ENCODE data around the gene ABHD16A.

ABHD16A gene

GRCh38 chr6:31660381-31661261 is 42.5 kb downstream of the ABHD16A start, which contains the start of gene C6orf47:
Gene C6orf47 (minus strand): TSS chr6:31660778. CDS start chr6:31659947, 831 bp downstream.
- peak; percentile 77 for DNase-seq

GRCh38 chr6:31659649-31660380 is 43.3 kb downstream of the ABHD16A start:
- DNase-seq = no peak

- DNase-seq = no peak
These were observed 44.0 kb downstream of the ABHD16A start for GRCh38 chr6:31658983-31659648.

GRCh38 chr6:31658158-31658688 is 44.9 kb downstream of the ABHD16A start:
- DNase-seq = no peak

GRCh38 chr6:31657406-31658157 is 45.5 kb downstream of the ABHD16A start:
- no peak for DNase-seq

GRCh38 chr6:31655349-31656237 is 47.5 kb downstream of the ABHD16A start, which contains the start of gene APOM:
Gene APOM (plus strand): TSS chr6:31655894. CDS start chr6:31655967, 73 bp downstream.
- no peak for DNase-seq

- no peak for DNase-seq
These were observed 48.4 kb downstream of the ABHD16A start for GRCh38 chr6:31654574-31655348.

GRCh38 chr6:31652925-31653724 is 50.0 kb downstream of the ABHD16A start:
- peak; percentile 99 for DNase-seq

- no peak for DNase-seq
These were observed 51.4 kb downstream of the ABHD16A start for GRCh38 chr6:31651602-31652191.

- no peak for DNase-seq
These were observed 57.8 kb downstream of the ABHD16A start for GRCh38 chr6:31645325-31645724.

- DNase-seq = no peak
These were observed 59.2 kb downstream of the ABHD16A start for GRCh38 chr6:31643818-31644454.

GRCh38 chr6:31642798-31643570 is 60.1 kb downstream of the ABHD16A start:
- DNase-seq = no peak

- no peak for DNase-seq
These were observed 61.8 kb downstream of the ABHD16A start for GRCh38 chr6:31641370-31641769.

- DNase-seq = no peak
These were observed 62.5 kb downstream of the ABHD16A start for GRCh38 chr6:31640612-31641011.

- no peak for DNase-seq
These were observed 63.7 kb downstream of the ABHD16A start for GRCh38 chr6:31639449-31639861.

GRCh38 chr6:31639043-31639442 is 64.1 kb downstream of the ABHD16A start:
- DNase-seq = no peak

All from NCI-H2227 treated with DMSO at 0.1 percent for 48 hours (cell line).